Measurements from ENCODE around the gene NDUFC2. TPM values are rescaled to one million over a fixed set of nuclear protein-coding genes. Genes with fewer than 3 reads are reported as not detected.
"Not testable (repeated sequence)": the region's sequence is repeated elsewhere in the genome, so short reads cannot be mapped to it uniquely, and the experiment has no call there.

NDUFC2 gene
- total and polyA plus RNA-seq, 2 donors (not counting 1 experiment from before 2014, with no cell fraction given): 93.9 to 101 TPM

DNA sequence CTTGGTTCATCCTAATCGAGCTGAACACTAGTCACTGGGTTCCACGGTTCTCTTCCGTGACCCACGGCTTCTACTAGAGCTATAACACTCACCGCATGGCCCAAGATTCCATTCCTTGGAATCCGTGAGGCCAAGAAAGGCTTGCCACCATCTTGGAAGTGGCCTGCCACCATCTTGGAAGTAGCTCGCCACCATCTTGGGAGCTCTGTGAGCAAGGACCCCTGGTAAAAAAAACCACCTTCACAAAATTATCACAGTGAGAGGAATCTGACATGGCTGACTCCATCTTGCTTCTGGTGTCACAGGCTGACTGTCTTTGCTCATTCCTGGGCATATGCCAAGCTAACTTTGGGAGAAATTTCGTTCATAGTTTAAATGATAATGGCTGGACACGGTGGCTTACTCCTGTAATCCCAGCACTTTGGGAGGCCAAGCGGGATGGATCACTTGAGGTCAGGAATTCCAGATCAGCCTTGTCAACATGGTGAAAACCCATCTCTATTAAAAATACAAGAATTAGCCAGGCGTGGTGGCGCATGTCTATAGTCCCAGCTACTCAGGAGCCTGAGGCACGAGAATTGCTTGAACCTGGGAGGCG, 37.7 kb downstream of the NDUFC2 start:
- Histone ChIP-seq H3K79me2 (ENCODE audit: control insufficient read depth, insufficient read depth, low read length) (no peaks in the 10 kb centered on the region), H4K20me1 (ENCODE audit: control insufficient read depth, extremely low read depth, insufficient read depth, low read length) (no peaks in the 10 kb centered on the region), H3K27me3 (ENCODE audit: control insufficient read depth, insufficient read depth, low read length) (no peaks in the 10 kb centered on the region), H3K27ac (ENCODE audit: insufficient read depth, low read length) (no peak overlapping the region), H3K9me3 (ENCODE audit: control insufficient read depth, insufficient read depth, low read depth, low read length) (no peaks in the 10 kb centered on the region), H3K4me3 (replicated peaks in 1 of 4; ENCODE audit: control extremely low read depth in 1 of 4, insufficient read depth in 1 of 4, low read depth in 3 of 4, low read length in 4 of 4) (no peak overlapping the region), H2AFZ (ENCODE audit: low read length) (no peak overlapping the region), H3K4me2 (ENCODE audit: extremely low read depth, insufficient read depth, low read length) (no peak overlapping the region), H3K9ac (ENCODE audit: insufficient read depth, low read length) (no peak overlapping the region), H3K4me1 (ENCODE audit: control insufficient read depth, extremely low read depth, insufficient read depth, low read length) (peaks cover 18% of the 10 kb centered on the region), H3K36me3 (ENCODE audit: control insufficient read depth, insufficient read depth, low read length) (no peaks in the 10 kb centered on the region)
- DNase-seq (ENCODE audit: low read depth in 2 of 2): no peak
- TF ChIP-seq EZH2 (IDR thresholded peaks at IDR 0.05; ENCODE audit: low read length, missing control alignments): no peak
- TF ChIP-seq, protein P1, sequence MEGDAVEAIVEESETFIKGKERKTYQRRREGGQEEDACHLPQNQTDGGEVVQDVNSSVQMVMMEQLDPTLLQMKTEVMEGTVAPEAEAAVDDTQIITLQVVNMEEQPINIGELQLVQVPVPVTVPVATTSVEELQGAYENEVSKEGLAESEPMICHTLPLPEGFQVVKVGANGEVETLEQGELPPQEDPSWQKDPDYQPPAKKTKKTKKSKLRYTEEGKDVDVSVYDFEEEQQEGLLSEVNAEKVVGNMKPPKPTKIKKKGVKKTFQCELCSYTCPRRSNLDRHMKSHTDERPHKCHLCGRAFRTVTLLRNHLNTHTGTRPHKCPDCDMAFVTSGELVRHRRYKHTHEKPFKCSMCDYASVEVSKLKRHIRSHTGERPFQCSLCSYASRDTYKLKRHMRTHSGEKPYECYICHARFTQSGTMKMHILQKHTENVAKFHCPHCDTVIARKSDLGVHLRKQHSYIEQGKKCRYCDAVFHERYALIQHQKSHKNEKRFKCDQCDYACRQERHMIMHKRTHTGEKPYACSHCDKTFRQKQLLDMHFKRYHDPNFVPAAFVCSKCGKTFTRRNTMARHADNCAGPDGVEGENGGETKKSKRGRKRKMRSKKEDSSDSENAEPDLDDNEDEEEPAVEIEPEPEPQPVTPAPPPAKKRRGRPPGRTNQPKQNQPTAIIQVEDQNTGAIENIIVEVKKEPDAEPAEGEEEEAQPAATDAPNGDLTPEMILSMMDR (conservative IDR thresholded peaks at IDR 0.05 in 1 of 2, IDR thresholded peaks at IDR 0.05 in 1 of 2; ENCODE audit: low read depth in 1 of 2, low read length in 2 of 2): no peak

DNA sequence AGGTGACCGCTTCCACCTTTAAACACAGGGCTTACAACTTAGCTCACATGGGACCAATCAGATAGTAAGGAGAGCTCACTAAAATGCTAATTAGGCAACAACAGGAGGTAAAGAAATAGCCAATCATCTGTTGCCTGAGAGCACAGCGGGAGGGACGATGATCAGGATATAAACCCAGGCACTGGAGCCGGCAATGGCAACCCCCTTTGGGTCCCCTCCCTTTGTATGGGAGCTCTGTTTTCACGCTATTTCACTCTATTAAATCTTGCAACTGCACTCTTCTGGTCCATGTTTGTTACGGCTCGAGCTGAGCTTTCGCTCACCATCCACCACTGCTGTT, 38.3 kb downstream of the NDUFC2 start:
- H3K36me3 ChIP-seq (ENCODE audit: control insufficient read depth, insufficient read depth, low read length); H3K27ac ChIP-seq (ENCODE audit: insufficient read depth, low read length); DNase-seq (ENCODE audit: low read depth in 2 of 2); H3K4me2 ChIP-seq (ENCODE audit: extremely low read depth, insufficient read depth, low read length); H3K4me3 ChIP-seq (replicated peaks in 1 of 4; ENCODE audit: control extremely low read depth in 1 of 4, insufficient read depth in 1 of 4, low read depth in 3 of 4, low read length in 4 of 4); H2AFZ ChIP-seq (ENCODE audit: low read length); H3K27me3 ChIP-seq (ENCODE audit: control insufficient read depth, insufficient read depth, low read length); H4K20me1 ChIP-seq (ENCODE audit: control insufficient read depth, extremely low read depth, insufficient read depth, low read length); H3K9me3 ChIP-seq (ENCODE audit: control insufficient read depth, insufficient read depth, low read depth, low read length); H3K9ac ChIP-seq (ENCODE audit: insufficient read depth, low read length); H3K79me2 ChIP-seq (ENCODE audit: control insufficient read depth, insufficient read depth, low read length): not testable (repeated sequence)
- H3K4me1 ChIP-seq (ENCODE audit: control insufficient read depth, extremely low read depth, insufficient read depth, low read length): peaks cover 18% of the 10 kb centered on the region

DNA sequence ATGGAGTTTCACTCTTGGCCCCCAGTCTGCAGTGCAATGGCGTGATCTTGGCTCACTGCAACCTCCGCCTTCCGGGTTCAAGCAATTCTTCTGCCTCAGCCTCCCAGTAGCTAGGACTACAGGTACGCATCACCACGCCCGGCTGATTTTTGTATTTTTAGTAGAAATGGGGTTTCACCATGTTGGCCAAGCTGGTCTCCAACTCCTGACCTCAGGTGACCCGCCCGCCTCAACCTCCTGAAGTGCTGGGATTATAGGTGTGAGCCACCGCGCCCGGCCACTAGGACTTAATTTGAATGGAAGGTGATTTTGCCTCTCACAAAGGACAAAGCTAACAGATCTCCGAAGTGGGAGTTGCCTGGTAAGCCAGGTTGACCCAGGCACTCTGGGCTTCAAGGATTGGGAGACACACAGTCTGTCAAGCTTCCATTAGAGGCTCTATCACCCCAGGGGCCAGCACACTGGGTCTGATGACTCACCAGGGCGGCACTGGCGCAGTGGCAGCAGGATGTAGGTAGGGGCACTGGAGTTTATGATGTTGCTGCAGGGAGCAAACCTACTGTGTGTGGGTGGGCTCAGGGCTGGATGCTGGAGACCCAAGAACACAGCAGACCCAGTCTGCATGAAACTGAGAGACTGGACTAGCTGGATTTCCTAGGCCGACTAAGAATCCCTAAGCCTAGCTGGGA, 38.8 kb downstream of the NDUFC2 start:
- Histone ChIP-seq H3K27ac (ENCODE audit: insufficient read depth, low read length) (peak overlapping the region; percentile 89), H3K27me3 (ENCODE audit: control insufficient read depth, insufficient read depth, low read length) (no peaks in the 10 kb centered on the region), H3K4me1 (ENCODE audit: control insufficient read depth, extremely low read depth, insufficient read depth, low read length) (peaks cover 18% of the 10 kb centered on the region), H3K9me3 (ENCODE audit: control insufficient read depth, insufficient read depth, low read depth, low read length) (no peaks in the 10 kb centered on the region), H3K4me3 (replicated peaks in 1 of 4; ENCODE audit: control extremely low read depth in 1 of 4, insufficient read depth in 1 of 4, low read depth in 3 of 4, low read length in 4 of 4) (no peak overlapping the region), H3K9ac (ENCODE audit: insufficient read depth, low read length) (no peak overlapping the region), H3K4me2 (ENCODE audit: extremely low read depth, insufficient read depth, low read length) (peak overlapping the region; percentile 13), H2AFZ (ENCODE audit: low read length) (no peak overlapping the region), H4K20me1 (ENCODE audit: control insufficient read depth, extremely low read depth, insufficient read depth, low read length) (no peaks in the 10 kb centered on the region), H3K36me3 (ENCODE audit: control insufficient read depth, insufficient read depth, low read length) (no peaks in the 10 kb centered on the region), H3K79me2 (ENCODE audit: control insufficient read depth, insufficient read depth, low read length) (no peaks in the 10 kb centered on the region)
- no peak for TF ChIP-seq EZH2 (IDR thresholded peaks at IDR 0.05; ENCODE audit: low read length, missing control alignments)
- TF ChIP-seq, protein P1 (conservative IDR thresholded peaks at IDR 0.05 in 1 of 2, IDR thresholded peaks at IDR 0.05 in 1 of 2; ENCODE audit: low read depth in 1 of 2, low read length in 2 of 2): no peak
- DNase-seq (ENCODE audit: low read depth in 2 of 2): no peak
